Activated CD4-positive, alpha-beta T cell treated with anti-CD3 and anti-CD28 coated beads, Interleukin-2, amount 10 ng/mL, durations not matched to agents 24 days and 14 days (primary cell): ENCODE data around the gene MIPEP. TPM values are rescaled to one million over a fixed set of nuclear protein-coding genes. Genes with fewer than 3 reads are reported as not detected.

Source experiments
- DNase-seq: peaks from one replicate; pipeline ENCODE4 v3.0.0; 2022
- H3K27ac Mint-ChIP-seq: one replicate; pipeline ENCODE4 v1.8.0; 2022; ENCODE audit warnings: mild to moderate bottlenecking, mixed read lengths
- H3K27me3 Mint-ChIP-seq: one replicate; pipeline ENCODE4 v1.8.0; 2022; ENCODE audit warnings: mixed read lengths
- H3K36me3 Mint-ChIP-seq: one replicate; pipeline ENCODE4 v1.8.0; 2022; ENCODE audit warnings: low read depth, mild to moderate bottlenecking, mixed read lengths
- H3K4me1 Mint-ChIP-seq: one replicate; pipeline ENCODE4 v1.8.0; 2021; ENCODE audit warnings: mixed read lengths
- H3K4me3 Mint-ChIP-seq: one replicate; pipeline ENCODE4 v1.8.0; 2022; ENCODE audit warnings: mild to moderate bottlenecking, moderate library complexity, mixed read lengths
- H3K9me3 Mint-ChIP-seq: one replicate; pipeline ENCODE4 v1.8.0; 2021; ENCODE audit warnings: mixed read lengths
- intact Hi-C: fragments of 100-400 bp; cut with micrococcal nuclease; formaldehyde crosslinking; loops from one replicate; pipeline ENCODE4 v1.15.1; 2023
- total RNA-seq: library from RNA; stranded (reverse); gene quantifications from 2 replicates; pipeline ENCODE4 v1.2.3, GENCODE V29; 2022

Gene MIPEP
- total RNA-seq, 1 donor from 2014 or later = 10.9 TPM

DNA sequence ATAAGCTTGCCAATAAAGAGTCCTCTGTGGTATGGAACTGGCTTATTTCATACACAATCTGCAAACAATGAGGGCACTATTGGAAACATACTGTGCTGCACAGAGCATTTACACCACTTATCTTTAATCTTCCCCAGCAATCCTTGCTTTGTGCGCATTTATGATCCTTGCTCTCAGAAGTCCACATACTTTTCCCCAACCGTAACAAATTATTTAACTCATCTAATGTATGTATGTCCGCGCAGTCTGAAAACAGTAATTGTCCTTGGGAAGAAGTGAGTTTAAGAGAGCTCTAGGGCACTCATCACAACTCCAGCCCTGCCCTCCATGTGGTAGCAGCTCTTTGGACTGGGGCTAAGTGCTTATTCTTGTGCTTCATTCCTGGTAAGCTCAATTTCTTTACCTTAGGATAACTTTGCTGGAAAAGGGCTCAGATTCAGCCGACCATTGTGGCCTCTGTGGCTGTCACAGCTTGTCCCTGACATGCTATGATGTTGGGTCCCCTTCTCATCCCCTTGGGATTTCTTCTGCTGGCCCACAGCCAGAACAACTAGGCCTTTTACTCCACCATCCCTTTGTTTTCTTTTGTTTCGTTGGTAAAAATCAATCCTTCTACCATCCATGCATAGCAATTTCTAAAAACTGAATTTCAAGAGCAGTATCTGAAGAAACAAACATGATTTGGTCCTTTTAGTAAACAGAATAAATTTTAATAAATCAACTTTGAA, 166.3 kb downstream of the MIPEP start:
- Mint-ChIP-seq H3K27ac (no peak overlapping the region), H3K9me3 (no peaks in the 10 kb centered on the region)
- intact Hi-C loops = no loop called here

DNA sequence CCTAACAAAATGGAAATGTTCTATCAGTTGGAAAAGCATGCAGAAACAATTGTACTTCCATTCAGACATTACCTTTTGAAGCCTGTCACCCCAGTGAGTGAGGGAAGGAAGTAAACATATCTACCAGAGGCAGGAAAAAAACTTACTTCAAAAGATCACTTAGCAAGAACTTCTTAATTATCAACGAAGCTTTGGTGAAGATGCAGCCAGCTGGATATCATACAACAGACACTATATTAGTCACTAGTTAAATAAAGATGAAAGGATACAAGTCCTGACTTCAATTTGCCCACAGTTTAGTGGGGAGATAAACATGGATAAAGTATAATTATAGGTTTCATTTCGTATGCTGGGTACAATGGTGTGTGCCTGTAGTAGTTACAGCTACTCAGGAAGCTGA, 170.2 kb downstream of the MIPEP start:
- intact Hi-C loops = loop anchor here (5.0 kb wide), 1 partner anchor 153 kb away; no protein-coding TSS in a partner anchor
- H3K9me3 Mint-ChIP-seq = no peaks in the 10 kb centered on the region

More for the DNA sequence above, 166.3 kb downstream of the MIPEP start:
- Mint-ChIP-seq H3K36me3 (no peaks in the 10 kb centered on the region), H3K27me3 (no peaks in the 10 kb centered on the region), H3K4me1 (peaks cover 6% of the 10 kb centered on the region), H3K4me3 (no peak overlapping the region)
- no peak for DNase-seq

DNA sequence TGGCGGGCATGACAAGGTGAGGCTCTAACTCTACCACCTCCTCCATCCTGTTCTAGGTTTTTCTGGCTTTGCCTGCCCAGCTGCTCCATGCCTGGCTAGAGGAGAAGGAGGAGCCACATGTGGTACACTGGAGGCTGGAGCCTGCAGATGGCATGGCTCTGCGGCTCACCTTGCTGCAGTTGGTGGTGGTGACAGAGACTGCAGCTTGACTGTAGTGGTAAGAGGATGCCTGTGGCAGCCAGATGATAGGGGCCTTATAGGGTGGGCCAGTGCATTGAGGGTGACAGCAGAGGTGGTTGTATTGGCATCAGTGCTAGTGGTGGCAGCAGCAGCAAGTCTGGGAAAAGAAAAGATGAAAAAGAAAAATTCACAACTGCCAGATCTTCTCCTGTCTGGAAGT, 172.8 kb downstream of the MIPEP start:
- no peak for DNase-seq
- Mint-ChIP-seq H3K36me3 (no peaks in the 10 kb centered on the region), H3K27me3 (peaks cover 19% of the 10 kb centered on the region), H3K27ac (no peak overlapping the region), H3K4me3 (no peak overlapping the region), H3K4me1 (peaks cover 6% of the 10 kb centered on the region), H3K9me3 (peaks cover 4% of the 10 kb centered on the region)
- intact Hi-C loops = loop anchor here (5.0 kb wide), 1 partner anchor 156 kb away; no protein-coding TSS in a partner anchor

More for the DNA sequence above, 170.2 kb downstream of the MIPEP start:
- H3K27ac Mint-ChIP-seq = no peak overlapping the region
- H3K4me1 Mint-ChIP-seq = peaks cover 6% of the 10 kb centered on the region
- peaks cover 6% of the 10 kb centered on the region for H3K27me3 Mint-ChIP-seq
- no peaks in the 10 kb centered on the region for H3K36me3 Mint-ChIP-seq
- no peak for DNase-seq
- no peak overlapping the region for H3K4me3 Mint-ChIP-seq

DNA sequence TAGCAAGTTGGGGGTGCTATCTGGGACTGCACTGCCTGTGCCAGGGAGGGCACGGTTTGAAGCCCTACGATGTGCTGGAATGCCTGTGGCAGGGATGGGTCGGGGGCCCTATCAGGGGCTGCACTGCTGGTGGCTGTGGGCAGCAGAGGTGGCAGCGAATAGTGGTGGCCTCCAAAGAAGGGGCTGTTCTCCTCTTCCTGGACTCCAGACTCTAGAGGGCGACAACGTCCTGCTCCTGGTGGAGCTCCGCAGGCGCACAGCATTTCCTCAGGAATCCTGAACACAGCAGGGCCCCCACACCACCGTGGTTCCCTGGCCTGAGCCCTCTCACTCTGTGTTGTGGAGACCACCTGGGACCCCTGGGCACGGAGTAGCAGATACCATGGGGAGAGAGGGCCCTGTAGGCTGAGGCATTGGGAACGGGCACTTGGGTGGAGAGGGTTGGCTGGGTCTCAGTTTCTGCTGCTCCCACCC, 173.4 kb downstream of the MIPEP start:
- intact Hi-C loops = loop anchor here (5.0 kb wide), 1 partner anchor 157 kb away; no protein-coding TSS in a partner anchor
- peaks cover 4% of the 10 kb centered on the region for H3K9me3 Mint-ChIP-seq
- no peaks in the 10 kb centered on the region for H3K36me3 Mint-ChIP-seq
- peak; percentile 63 for DNase-seq
- H3K4me3 Mint-ChIP-seq = no peak overlapping the region
- H3K27me3 Mint-ChIP-seq = peaks cover 19% of the 10 kb centered on the region
- H3K4me1 Mint-ChIP-seq = peaks cover 6% of the 10 kb centered on the region
- no peak overlapping the region for H3K27ac Mint-ChIP-seq

DNA sequence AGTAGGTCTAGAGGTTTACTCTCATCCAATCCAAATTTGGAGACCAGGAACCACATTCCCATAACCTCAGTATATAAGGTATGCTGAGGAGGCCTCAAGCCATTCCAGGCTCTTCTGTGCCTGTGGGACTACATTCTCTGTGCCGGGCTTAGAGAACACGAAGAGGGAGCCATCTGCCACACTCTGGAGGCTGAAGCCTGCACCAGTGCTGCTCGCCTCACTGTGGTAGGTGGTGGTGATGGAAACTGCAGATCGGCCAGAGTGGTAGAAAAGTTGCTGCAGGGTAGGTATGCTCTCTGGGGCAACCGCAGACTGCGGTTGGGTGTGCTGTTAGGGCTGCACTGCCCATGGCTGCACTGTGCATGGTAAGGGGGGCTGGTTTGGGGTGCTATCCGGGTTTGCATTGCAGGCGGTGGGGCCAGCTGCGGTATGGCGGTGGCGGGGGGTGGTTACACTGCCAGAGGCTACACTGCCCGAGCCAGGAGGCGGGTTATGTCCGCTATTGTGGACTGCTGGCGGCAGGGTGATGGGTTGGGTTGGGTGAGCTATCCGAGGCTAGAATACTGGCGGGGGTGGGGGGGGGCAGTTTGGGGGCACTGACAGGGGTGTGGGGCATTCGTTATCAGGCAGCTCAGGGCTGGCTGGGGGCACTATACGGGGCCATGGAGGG, 174.0 kb downstream of the MIPEP start:
- peaks cover 4% of the 10 kb centered on the region for H3K9me3 Mint-ChIP-seq
- H3K36me3 Mint-ChIP-seq = no peaks in the 10 kb centered on the region
- intact Hi-C loops = loop anchor here (5.0 kb wide), 1 partner anchor 157 kb away; no protein-coding TSS in a partner anchor
- DNase-seq = no peak
- H3K4me3 Mint-ChIP-seq = no peak overlapping the region
- peaks cover 6% of the 10 kb centered on the region for H3K4me1 Mint-ChIP-seq
- H3K27ac Mint-ChIP-seq = no peak overlapping the region
- peaks cover 19% of the 10 kb centered on the region for H3K27me3 Mint-ChIP-seq

DNA sequence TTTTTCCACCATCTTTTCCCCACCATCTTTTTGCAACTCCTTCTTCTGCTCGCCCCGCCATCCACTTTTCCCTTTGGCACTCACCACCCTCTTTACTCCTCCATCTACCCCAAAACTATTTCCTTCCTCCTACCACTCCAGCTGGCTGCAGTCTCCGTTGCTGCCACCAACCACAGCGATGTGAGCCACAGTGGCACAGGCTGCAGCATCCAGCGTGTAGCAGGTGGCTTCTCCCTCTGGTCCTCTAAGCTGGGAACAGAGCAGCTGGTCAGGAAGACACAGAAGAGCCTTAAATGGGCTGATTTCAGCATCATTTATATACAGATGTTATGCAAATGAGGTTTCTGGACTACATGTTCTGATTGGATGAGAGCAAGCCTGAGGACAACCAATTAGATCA, 174.5 kb downstream of the MIPEP start:
- no peak overlapping the region for H3K4me3 Mint-ChIP-seq
- no peak overlapping the region for H3K27ac Mint-ChIP-seq
- intact Hi-C loops = loop anchor here (5.0 kb wide), 1 partner anchor 158 kb away; no protein-coding TSS in a partner anchor
- DNase-seq = no peak
- peaks cover 6% of the 10 kb centered on the region for H3K4me1 Mint-ChIP-seq
- peaks cover 4% of the 10 kb centered on the region for H3K9me3 Mint-ChIP-seq
- H3K27me3 Mint-ChIP-seq = peaks cover 19% of the 10 kb centered on the region
- no peaks in the 10 kb centered on the region for H3K36me3 Mint-ChIP-seq

DNA sequence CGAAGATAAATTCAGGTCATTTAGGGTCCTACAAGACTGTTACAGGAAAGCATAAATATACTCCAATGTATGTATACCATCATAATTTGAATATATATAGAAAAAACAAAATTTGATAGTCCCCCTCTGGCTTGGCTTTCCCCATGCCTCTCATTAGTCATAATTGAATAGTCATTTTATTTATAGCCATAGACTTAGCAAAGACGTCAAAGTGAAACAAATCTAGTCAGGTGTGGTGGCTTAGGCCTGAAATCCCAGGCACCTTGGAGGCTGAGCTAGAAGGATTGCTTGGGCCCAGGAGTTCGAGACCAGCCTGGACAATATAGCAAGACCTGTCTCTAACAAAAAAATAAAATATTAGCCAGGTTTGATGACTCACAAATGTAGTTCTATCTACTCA, 177.8 kb downstream of the MIPEP start:
- H3K27ac Mint-ChIP-seq = no peak overlapping the region
- H3K27me3 Mint-ChIP-seq = peaks cover 19% of the 10 kb centered on the region
- intact Hi-C loops = no loop called here
- H3K4me3 Mint-ChIP-seq = no peak overlapping the region
- H3K4me1 Mint-ChIP-seq = no peaks in the 10 kb centered on the region
- DNase-seq = no peak
- H3K9me3 Mint-ChIP-seq = peaks cover 4% of the 10 kb centered on the region
- no peaks in the 10 kb centered on the region for H3K36me3 Mint-ChIP-seq

- intact Hi-C loops = no loop called here
Observed at GRCh38 chr13:23710366-23710765, 178.8 kb downstream of the MIPEP start.

DNA sequence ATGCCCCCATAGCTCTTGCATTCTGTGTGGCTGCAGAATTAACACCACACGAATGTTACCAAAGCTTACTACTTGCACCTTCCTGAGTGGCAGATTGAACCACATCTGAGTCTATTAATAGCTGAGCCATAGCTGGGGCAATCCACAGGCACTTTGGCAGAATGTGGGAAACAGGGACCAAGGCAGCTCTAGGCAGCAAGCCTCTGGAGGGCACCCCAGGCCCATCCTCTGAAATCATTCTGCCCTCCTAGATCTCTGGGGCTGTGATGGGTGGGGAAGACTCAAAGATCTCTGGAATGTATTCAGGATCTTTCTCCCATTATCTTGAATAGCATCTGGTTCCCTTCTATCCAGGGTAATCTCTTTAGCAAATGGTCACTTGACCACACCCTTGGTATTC, 179.7 kb downstream of the MIPEP start:
- Mint-ChIP-seq H3K27me3 (peaks cover 18% of the 10 kb centered on the region), H3K4me3 (no peak overlapping the region), H3K36me3 (no peaks in the 10 kb centered on the region), H3K27ac (no peak overlapping the region), H3K9me3 (peaks cover 4% of the 10 kb centered on the region), H3K4me1 (no peaks in the 10 kb centered on the region)
- DNase-seq = peak; percentile 44
- intact Hi-C loops = no loop called here

More at GRCh38 chr13:23710366-23710765, 178.8 kb downstream of the MIPEP start:
- H3K27ac Mint-ChIP-seq = no peak overlapping the region
- H3K27me3 Mint-ChIP-seq = peaks cover 19% of the 10 kb centered on the region
- H3K4me1 Mint-ChIP-seq = no peaks in the 10 kb centered on the region
- no peak overlapping the region for H3K4me3 Mint-ChIP-seq
- peaks cover 4% of the 10 kb centered on the region for H3K9me3 Mint-ChIP-seq
- H3K36me3 Mint-ChIP-seq = no peaks in the 10 kb centered on the region
- DNase-seq = no peak

- intact Hi-C loops = no loop called here
- Mint-ChIP-seq H3K4me3 (no peak overlapping the region), H3K27ac (no peak overlapping the region), H3K36me3 (no peaks in the 10 kb centered on the region), H3K9me3 (peaks cover 4% of the 10 kb centered on the region), H3K27me3 (peaks cover 5% of the 10 kb centered on the region), H3K4me1 (no peaks in the 10 kb centered on the region)
- DNase-seq = peak; percentile 58
Observed at GRCh38 chr13:23707674-23708073, 181.5 kb downstream of the MIPEP start.

- H3K4me3 Mint-ChIP-seq = no peak overlapping the region
- no peak for DNase-seq
- intact Hi-C loops = no loop called here
- no peaks in the 10 kb centered on the region for H3K36me3 Mint-ChIP-seq
- no peaks in the 10 kb centered on the region for H3K9me3 Mint-ChIP-seq
- no peak overlapping the region for H3K27ac Mint-ChIP-seq
- no peaks in the 10 kb centered on the region for H3K27me3 Mint-ChIP-seq
- no peaks in the 10 kb centered on the region for H3K4me1 Mint-ChIP-seq
Observed at GRCh38 chr13:23705583-23705982, 183.6 kb downstream of the MIPEP start.

- Mint-ChIP-seq H3K36me3 (no peaks in the 10 kb centered on the region), H3K9me3 (no peaks in the 10 kb centered on the region), H3K4me1 (no peaks in the 10 kb centered on the region), H3K4me3 (no peak overlapping the region), H3K27me3 (no peaks in the 10 kb centered on the region), H3K27ac (no peak overlapping the region)
- no peak for DNase-seq
- intact Hi-C loops = no loop called here
Observed at GRCh38 chr13:23703246-23703860, 185.8 kb downstream of the MIPEP start.

- no peak overlapping the region for H3K4me3 Mint-ChIP-seq
- peaks cover 2% of the 10 kb centered on the region for H3K4me1 Mint-ChIP-seq
- no peak for DNase-seq
- no peak overlapping the region for H3K27ac Mint-ChIP-seq
- H3K36me3 Mint-ChIP-seq = no peaks in the 10 kb centered on the region
- intact Hi-C loops = no loop called here
- no peaks in the 10 kb centered on the region for H3K27me3 Mint-ChIP-seq
- H3K9me3 Mint-ChIP-seq = no peaks in the 10 kb centered on the region
Observed at GRCh38 chr13:23701636-23702035, 187.6 kb downstream of the MIPEP start.

DNA sequence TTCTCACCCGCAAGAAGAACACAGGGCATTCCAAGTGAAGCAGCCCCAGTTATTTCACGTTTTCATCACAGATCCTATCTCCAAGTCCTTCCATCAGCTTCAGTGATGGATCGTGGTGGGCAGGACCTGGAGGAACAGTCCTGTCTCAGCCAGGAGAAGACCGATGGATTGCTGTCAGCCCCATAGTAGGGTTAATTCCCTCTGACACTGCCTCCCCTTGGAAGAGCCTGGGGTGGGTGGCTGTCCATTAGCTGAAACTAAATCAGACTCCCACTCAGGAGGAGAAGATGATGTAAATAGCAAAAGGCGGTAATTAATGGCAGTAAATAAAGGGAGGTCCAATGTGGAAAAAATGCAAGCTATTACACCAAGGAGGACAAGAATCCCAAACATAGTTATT, 188.0 kb downstream of the MIPEP start:
- Mint-ChIP-seq H3K9me3 (no peaks in the 10 kb centered on the region), H3K36me3 (no peaks in the 10 kb centered on the region), H3K4me3 (no peak overlapping the region), H3K4me1 (peaks cover 4% of the 10 kb centered on the region), H3K27me3 (no peaks in the 10 kb centered on the region), H3K27ac (no peak overlapping the region)
- intact Hi-C loops = no loop called here
- DNase-seq = no peak
